Measurements from ENCODE around the gene WDR75.

GRCh38 chr2:189409647-189410046, 31.6 kb upstream of the WDR75 start:
- TF ChIP-seq CTCF (IDR thresholded peaks at IDR 0.05; ENCODE audit: borderline replicate concordance, extremely low read depth, low read length, poor library complexity, severe bottlenecking), result no peak
- TF ChIP-seq EZH2 (IDR thresholded peaks at IDR 0.05; ENCODE audit: borderline replicate concordance, low read depth, low read length, severe bottlenecking), result no peak
